NCI-H2081 treated with DMSO at 0.1 percent for 48 hours (cell line): ENCODE data around the gene CHIC1.
"Not testable (repeated sequence)": the region's sequence is repeated elsewhere in the genome, so short reads cannot be mapped to it uniquely, and the experiment has no call there.

ENCODE experiments used
- DNase-seq: peaks from one replicate; lab custom pipeline; 2025; lab: John Stamatoyannopoulos, UW

CHIC1 gene

GRCh38 chrX:73562984-73563737 is at the start of gene CHIC1:
Gene CHIC1 (plus strand): TSS chrX:73563197. CDS start chrX:73563285, 88 bp downstream.
- DNase-seq = peak; percentile 53

GRCh38 chrX:73522823-73523222 is 40.2 kb upstream of the CHIC1 start:
- not testable (repeated sequence) for DNase-seq

GRCh38 chrX:73524906-73525305 is 38.1 kb upstream of the CHIC1 start:
- DNase-seq = no peak

- no peak for DNase-seq
These were observed 36.9 kb upstream of the CHIC1 start for GRCh38 chrX:73525928-73526690.

- not testable (repeated sequence) for DNase-seq
These were observed 31.3 kb upstream of the CHIC1 start for GRCh38 chrX:73531655-73532054.

GRCh38 chrX:73556159-73556558 is 6.8 kb upstream of the CHIC1 start:
- DNase-seq = no peak

GRCh38 chrX:73561801-73562200 is 1.2 kb upstream of the CHIC1 start:
- no peak for DNase-seq

- no peak for DNase-seq
These were observed 539 bp upstream of the CHIC1 start for GRCh38 chrX:73562458-73562857.

- DNase-seq = peak; percentile 5
These were observed 706 bp downstream of the CHIC1 start for GRCh38 chrX:73563738-73564068.

GRCh38 chrX:73577361-73577760 is 14.4 kb downstream of the CHIC1 start:
- DNase-seq = no peak

GRCh38 chrX:73581002-73581628 is 18.1 kb downstream of the CHIC1 start:
- no peak for DNase-seq

- not testable (repeated sequence) for DNase-seq
These were observed 34.8 kb downstream of the CHIC1 start for GRCh38 chrX:73597758-73598157.

GRCh38 chrX:73615022-73615421 is 52.0 kb downstream of the CHIC1 start:
- DNase-seq = no peak

GRCh38 chrX:73641669-73642068 is 78.7 kb downstream of the CHIC1 start:
- DNase-seq = not testable (repeated sequence)

GRCh38 chrX:73647212-73647611 is 84.2 kb downstream of the CHIC1 start:
- DNase-seq = no peak

GRCh38 chrX:73647632-73648322 is 84.8 kb downstream of the CHIC1 start:
- DNase-seq = no peak

GRCh38 chrX:73661322-73661721 is 98.3 kb downstream of the CHIC1 start:
- not testable (repeated sequence) for DNase-seq

GRCh38 chrX:73668779-73669178 is 105.8 kb downstream of the CHIC1 start:
- no peak for DNase-seq

- no peak for DNase-seq
These were observed 118.4 kb downstream of the CHIC1 start for GRCh38 chrX:73681408-73681807.

- no peak for DNase-seq
These were observed 120.4 kb downstream of the CHIC1 start for GRCh38 chrX:73683236-73683859.

GRCh38 chrX:73707014-73707413 is 144.0 kb downstream of the CHIC1 start:
- not testable (repeated sequence) for DNase-seq

- DNase-seq = no peak
These were observed 165.6 kb downstream of the CHIC1 start for GRCh38 chrX:73728602-73729001.
